Neural progenitor cell (in vitro differentiated cells): ENCODE data around the gene TNFRSF13B.

ENCODE experiments used
- EZH2 ChIP-seq: fragments of 200-600 bp; sonication (generic); IDR thresholded peaks from 2 replicates; pipeline ENCODE4 v1.6.1; 2017; ENCODE audit warnings: antibody characterized with exemption, mild to moderate bottlenecking, moderate library complexity
- EZH2phosphoT487 ChIP-seq: fragments of 200-600 bp; sonication (generic); IDR thresholded peaks from 2 replicates; pipeline ENCODE4 v1.6.1; 2017; ENCODE audit warnings: antibody characterized with exemption
- TF ChIP-seq, protein P1 (sequence below): fragments of 200-600 bp; sonication (generic); IDR thresholded peaks from 2 replicates; pipeline ENCODE4 v1.5.1; 2017; ENCODE audit warnings: antibody characterized with exemption, mild to moderate bottlenecking

DNA sequence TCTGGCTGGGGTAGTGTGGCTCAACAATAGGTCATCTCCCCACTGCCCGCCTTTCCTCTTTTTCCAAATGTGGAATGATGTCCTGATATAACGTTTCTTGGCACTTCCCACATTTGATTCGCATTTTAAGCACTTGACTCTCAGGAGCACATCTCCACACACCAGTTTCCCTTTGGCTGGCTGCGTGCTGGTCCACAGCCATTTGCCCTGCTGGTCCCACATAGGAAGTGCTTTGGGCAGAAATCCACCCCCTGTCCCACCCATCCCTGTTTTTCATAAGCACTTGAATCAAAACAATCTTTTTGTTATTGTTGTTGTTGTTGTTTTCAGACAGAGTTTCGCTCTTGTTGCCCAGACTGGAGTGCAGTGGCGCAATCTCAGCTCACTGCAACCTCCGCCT is 24.0 kb upstream of the TNFRSF13B start:
- TF ChIP-seq, protein P1, sequence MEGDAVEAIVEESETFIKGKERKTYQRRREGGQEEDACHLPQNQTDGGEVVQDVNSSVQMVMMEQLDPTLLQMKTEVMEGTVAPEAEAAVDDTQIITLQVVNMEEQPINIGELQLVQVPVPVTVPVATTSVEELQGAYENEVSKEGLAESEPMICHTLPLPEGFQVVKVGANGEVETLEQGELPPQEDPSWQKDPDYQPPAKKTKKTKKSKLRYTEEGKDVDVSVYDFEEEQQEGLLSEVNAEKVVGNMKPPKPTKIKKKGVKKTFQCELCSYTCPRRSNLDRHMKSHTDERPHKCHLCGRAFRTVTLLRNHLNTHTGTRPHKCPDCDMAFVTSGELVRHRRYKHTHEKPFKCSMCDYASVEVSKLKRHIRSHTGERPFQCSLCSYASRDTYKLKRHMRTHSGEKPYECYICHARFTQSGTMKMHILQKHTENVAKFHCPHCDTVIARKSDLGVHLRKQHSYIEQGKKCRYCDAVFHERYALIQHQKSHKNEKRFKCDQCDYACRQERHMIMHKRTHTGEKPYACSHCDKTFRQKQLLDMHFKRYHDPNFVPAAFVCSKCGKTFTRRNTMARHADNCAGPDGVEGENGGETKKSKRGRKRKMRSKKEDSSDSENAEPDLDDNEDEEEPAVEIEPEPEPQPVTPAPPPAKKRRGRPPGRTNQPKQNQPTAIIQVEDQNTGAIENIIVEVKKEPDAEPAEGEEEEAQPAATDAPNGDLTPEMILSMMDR, result no peak
- TF ChIP-seq EZH2 (no peak), EZH2phosphoT487 (no peak)
